Kasumi-1 (cell line): ENCODE measurements around the gene LY6G5B.
"Not testable (repeated sequence)": the region's sequence is repeated elsewhere in the genome, so short reads cannot be mapped to it uniquely, and the experiment has no call there.

ENCODE experiments used
- DNase-seq, 2 experiments: peaks; one replicate each; lab custom pipeline; 2025; lab: John Stamatoyannopoulos, UW

Gene LY6G5B

GRCh38 chr6:31691078-31691463 lies 21.3 kb downstream of the LY6G5B start:
- no peak for DNase-seq

GRCh38 chr6:31691564-31692108 lies 21.9 kb downstream of the LY6G5B start:
- no peak for DNase-seq

- DNase-seq, result no peak
These were observed 22.6 kb downstream of the LY6G5B start for GRCh38 chr6:31692353-31692752.

- DNase-seq, result no peak
These were observed 23.1 kb downstream of the LY6G5B start for GRCh38 chr6:31692886-31693285.

GRCh38 chr6:31693535-31693934 lies 23.8 kb downstream of the LY6G5B start:
- no peak for DNase-seq

GRCh38 chr6:31697555-31697954 lies 27.8 kb downstream of the LY6G5B start:
- DNase-seq, result no peak

- DNase-seq, result no peak
These were observed 31.1 kb downstream of the LY6G5B start for GRCh38 chr6:31700740-31701401.

- DNase-seq, result no peak
These were observed 32.1 kb downstream of the LY6G5B start for GRCh38 chr6:31701666-31702404.

GRCh38 chr6:31702405-31702818 lies 32.6 kb downstream of the LY6G5B start:
- DNase-seq, result peak in 1 of 2 experiments; percentile 42

GRCh38 chr6:31702819-31703716 lies 33.3 kb downstream of the LY6G5B start, which contains the start of gene ABHD16A:
TSS of gene ABHD16A (minus strand) at chr6:31703324. CDS start at chr6:31703281, 43 bp downstream.
- peak; percentile 97 to 98 for DNase-seq

GRCh38 chr6:31705931-31706330 lies 36.2 kb downstream of the LY6G5B start:
- DNase-seq, result no peak

GRCh38 chr6:31706599-31706998 lies 36.8 kb downstream of the LY6G5B start, which contains the start of gene LY6G6F:
TSS of gene LY6G6F (plus strand) at chr6:31706866. CDS start at chr6:31706907, 41 bp downstream.
- no peak for DNase-seq

GRCh38 chr6:31707701-31708100 lies 37.9 kb downstream of the LY6G5B start:
- no peak for DNase-seq

- DNase-seq, result no peak
These were observed 38.4 kb downstream of the LY6G5B start for GRCh38 chr6:31708224-31708623.

GRCh38 chr6:31709157-31709556 lies 39.4 kb downstream of the LY6G5B start:
- DNase-seq, result not testable (repeated sequence)

- no peak for DNase-seq
These were observed 40.9 kb downstream of the LY6G5B start for GRCh38 chr6:31710523-31711219.

- DNase-seq, result no peak
These were observed 41.5 kb downstream of the LY6G5B start for GRCh38 chr6:31711233-31711632.

GRCh38 chr6:31712296-31712695 lies 42.5 kb downstream of the LY6G5B start:
- DNase-seq, result no peak

- no peak for DNase-seq
These were observed 43.7 kb downstream of the LY6G5B start for GRCh38 chr6:31713465-31713864.

- no peak for DNase-seq
These were observed 44.4 kb downstream of the LY6G5B start for GRCh38 chr6:31713991-31714684.
